Brain microvascular endothelial cell (primary cell): ENCODE measurements around the gene HBZ.

Source experiments
- DNase-seq: peaks from one replicate; pipeline ENCODE4 v3.0.0-alpha.2; 2020
- H3K27ac ChIP-seq: fragments of 250-450 bp; sonication (Bioruptor Pico); 2 replicates; pipeline ENCODE4 v1.5.1; 2020; ENCODE audit warnings: mild to moderate bottlenecking, moderate library complexity
- H3K27me3 ChIP-seq: fragments of 250-450 bp; sonication (Bioruptor Pico); replicated peaks from 2 replicates; pipeline ENCODE4 v1.5.1; 2020; ENCODE audit warnings: mild to moderate bottlenecking
- H3K36me3 ChIP-seq: fragments of 250-450 bp; sonication (Bioruptor Pico); replicated peaks from 2 replicates; pipeline ENCODE4 v1.5.1; 2020; ENCODE audit warnings: mild to moderate bottlenecking
- H3K4me3 ChIP-seq: 2 replicates; pipeline ENCODE4 v1.5.1; 2011; ENCODE audit warnings: low read depth, mild to moderate bottlenecking, control low read depth, low read length, moderate library complexity
- in situ Hi-C: cut with HindIII; loops from 2 replicates; pipeline ENCODE4 v1.10.0; 2017; ENCODE audit warnings: low sequenced_read_pairs, low pct_ligation_motif_present
- TF ChIP-seq, protein P1 (sequence below): IDR thresholded peaks from 2 replicates; pipeline ENCODE4 v1.5.1; 2011; ENCODE audit warnings: low read depth, mild to moderate bottlenecking, moderate library complexity, low read length, control low read depth, inconsistent platforms; ENCODE audit errors: missing control alignments

HBZ gene

DNA sequence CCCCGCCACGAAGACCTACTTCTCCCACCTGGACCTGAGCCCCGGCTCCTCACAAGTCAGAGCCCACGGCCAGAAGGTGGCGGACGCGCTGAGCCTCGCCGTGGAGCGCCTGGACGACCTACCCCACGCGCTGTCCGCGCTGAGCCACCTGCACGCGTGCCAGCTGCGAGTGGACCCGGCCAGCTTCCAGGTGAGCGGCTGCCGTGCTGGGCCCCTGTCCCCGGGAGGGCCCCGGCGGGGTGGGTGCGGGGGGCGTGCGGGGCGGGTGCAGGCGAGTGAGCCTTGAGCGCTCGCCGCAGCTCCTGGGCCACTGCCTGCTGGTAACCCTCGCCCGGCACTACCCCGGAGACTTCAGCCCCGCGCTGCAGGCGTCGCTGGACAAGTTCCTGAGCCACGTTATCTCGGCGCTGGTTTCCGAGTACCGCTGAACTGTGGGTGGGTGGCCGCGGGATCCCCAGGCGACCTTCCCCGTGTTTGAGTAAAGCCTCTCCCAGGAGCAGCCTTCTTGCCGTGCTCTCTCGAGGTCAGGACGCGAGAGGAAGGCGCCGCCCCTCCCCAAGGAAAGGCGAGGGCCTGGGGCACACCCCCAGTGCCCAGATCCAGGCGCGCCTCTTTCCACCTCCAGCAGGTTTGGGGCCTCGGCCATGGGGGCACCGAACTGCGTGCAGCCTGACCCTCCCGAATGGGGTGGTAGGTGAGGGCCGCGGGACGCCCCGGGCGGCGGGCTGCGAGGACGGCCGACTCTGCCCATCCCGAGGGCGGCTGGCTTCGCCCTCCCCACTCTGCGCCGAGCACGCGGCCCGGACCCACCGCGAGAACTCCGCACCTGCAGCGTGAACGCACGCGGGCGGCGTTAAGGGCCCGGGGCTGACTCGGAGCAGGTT lies 28.5 kb downstream of the HBZ start:
- H3K36me3 ChIP-seq, result peaks cover 8% of the 10 kb centered on the region
- peaks cover 26% of the 10 kb centered on the region for H3K27me3 ChIP-seq
- peak; percentile 55 for DNase-seq
- peak overlapping the region; percentile 26 for H3K4me3 ChIP-seq
- no peak overlapping the region for H3K27ac ChIP-seq
- in situ Hi-C loops, result no loop called here
- TF ChIP-seq, protein P1, sequence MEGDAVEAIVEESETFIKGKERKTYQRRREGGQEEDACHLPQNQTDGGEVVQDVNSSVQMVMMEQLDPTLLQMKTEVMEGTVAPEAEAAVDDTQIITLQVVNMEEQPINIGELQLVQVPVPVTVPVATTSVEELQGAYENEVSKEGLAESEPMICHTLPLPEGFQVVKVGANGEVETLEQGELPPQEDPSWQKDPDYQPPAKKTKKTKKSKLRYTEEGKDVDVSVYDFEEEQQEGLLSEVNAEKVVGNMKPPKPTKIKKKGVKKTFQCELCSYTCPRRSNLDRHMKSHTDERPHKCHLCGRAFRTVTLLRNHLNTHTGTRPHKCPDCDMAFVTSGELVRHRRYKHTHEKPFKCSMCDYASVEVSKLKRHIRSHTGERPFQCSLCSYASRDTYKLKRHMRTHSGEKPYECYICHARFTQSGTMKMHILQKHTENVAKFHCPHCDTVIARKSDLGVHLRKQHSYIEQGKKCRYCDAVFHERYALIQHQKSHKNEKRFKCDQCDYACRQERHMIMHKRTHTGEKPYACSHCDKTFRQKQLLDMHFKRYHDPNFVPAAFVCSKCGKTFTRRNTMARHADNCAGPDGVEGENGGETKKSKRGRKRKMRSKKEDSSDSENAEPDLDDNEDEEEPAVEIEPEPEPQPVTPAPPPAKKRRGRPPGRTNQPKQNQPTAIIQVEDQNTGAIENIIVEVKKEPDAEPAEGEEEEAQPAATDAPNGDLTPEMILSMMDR, result peak; percentile 12

DNA sequence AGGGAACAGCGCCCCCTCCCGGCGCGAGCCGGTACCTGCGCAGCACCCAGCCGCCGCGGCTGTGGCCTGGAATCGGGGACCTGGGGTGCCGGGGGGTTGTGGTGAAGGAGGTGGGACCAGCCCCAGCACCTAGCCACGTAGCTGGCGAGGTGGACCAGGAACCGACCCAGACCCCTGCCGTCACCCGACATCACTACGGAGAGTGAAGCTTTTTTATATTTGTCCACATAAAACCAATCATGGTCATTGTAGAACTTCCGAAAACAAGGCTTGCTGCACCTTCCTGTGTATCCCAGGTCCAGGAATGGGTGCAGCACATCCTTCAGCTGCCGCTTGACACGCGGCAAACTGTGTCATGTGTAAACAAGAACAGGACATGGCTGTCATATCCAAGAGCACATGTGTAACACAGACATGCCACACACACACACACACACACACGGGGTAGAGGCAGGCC lies 29.1 kb downstream of the HBZ start:
- in situ Hi-C loops, result no loop called here
- peaks cover 8% of the 10 kb centered on the region for H3K36me3 ChIP-seq
- peaks cover 26% of the 10 kb centered on the region for H3K27me3 ChIP-seq
- TF ChIP-seq, protein P1, result peak; percentile 83
- H3K27ac ChIP-seq, result no peak overlapping the region
- no peak for DNase-seq
- no peak overlapping the region for H3K4me3 ChIP-seq

DNA sequence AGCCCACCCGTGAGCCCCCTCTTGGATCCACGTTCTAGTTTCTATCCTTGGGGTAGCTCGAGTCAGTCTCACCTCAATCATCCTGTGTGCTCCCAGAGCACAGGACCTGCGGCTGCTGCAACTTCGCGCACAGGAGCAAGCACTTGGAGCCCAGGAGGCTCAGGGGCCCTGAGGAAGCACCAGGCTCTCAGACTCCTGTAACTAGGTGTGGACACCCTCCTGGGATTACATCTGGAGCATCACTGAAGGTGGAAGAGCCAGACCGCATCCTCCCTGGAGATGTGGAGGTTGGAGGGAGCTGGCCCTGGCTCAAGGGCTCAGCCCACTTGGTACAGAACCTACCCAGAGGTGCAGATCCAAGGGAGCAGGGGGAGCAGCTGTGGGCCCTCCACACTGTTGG lies 30.6 kb downstream of the HBZ start:
- no peak overlapping the region for H3K4me3 ChIP-seq
- H3K36me3 ChIP-seq, result peaks cover 18% of the 10 kb centered on the region
- peaks cover 16% of the 10 kb centered on the region for H3K27me3 ChIP-seq
- H3K27ac ChIP-seq, result no peak overlapping the region
- TF ChIP-seq, protein P1, result no peak
- in situ Hi-C loops, result no loop called here
- DNase-seq, result no peak

DNA sequence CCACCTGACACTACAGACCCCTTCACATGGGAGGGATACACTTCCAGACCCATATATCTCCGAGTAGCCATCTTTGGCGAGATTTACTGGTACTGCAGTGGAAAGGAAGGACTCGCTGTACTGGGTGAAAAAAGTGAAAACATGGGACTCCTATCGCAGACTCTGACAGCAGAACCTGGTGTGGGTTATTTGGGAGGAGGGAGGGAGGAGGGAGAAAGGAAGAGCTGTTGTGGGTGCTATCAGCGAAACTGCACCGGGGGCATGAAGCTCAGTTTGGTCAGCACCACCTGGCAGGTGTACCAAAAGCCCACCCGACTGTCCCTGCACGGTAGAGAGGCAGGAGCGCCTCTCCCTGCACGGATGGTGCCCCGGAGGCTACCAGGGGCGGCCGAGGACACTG lies 32.8 kb downstream of the HBZ start:
- H3K27ac ChIP-seq, result no peak overlapping the region
- H3K27me3 ChIP-seq, result no peaks in the 10 kb centered on the region
- H3K4me3 ChIP-seq, result no peak overlapping the region
- in situ Hi-C loops, result no loop called here
- peaks cover 36% of the 10 kb centered on the region for H3K36me3 ChIP-seq
- TF ChIP-seq, protein P1, result no peak
- DNase-seq, result no peak

DNA sequence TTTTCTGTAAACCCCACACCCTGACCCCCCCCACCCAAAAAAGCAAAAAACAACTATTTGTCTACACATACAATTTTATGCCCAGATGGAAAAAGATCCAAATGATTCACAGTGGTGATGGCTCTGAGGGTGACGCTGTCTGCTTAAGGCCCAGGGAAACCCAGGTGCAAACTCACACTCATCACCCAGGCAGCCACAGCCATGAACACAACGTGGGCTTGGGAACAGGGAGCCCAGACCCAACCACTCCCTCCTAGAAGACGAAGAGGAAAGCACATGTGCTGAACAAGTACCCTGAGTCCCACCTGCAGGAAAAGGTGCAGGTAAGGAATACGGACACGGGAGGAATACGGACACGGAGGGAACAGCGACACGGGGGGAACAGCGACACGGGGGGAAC lies 33.2 kb downstream of the HBZ start:
- TF ChIP-seq, protein P1, result no peak
- peaks cover 41% of the 10 kb centered on the region for H3K36me3 ChIP-seq
- H3K4me3 ChIP-seq, result no peak overlapping the region
- in situ Hi-C loops, result no loop called here
- H3K27me3 ChIP-seq, result no peaks in the 10 kb centered on the region
- H3K27ac ChIP-seq, result no peak overlapping the region
- DNase-seq, result no peak

DNA sequence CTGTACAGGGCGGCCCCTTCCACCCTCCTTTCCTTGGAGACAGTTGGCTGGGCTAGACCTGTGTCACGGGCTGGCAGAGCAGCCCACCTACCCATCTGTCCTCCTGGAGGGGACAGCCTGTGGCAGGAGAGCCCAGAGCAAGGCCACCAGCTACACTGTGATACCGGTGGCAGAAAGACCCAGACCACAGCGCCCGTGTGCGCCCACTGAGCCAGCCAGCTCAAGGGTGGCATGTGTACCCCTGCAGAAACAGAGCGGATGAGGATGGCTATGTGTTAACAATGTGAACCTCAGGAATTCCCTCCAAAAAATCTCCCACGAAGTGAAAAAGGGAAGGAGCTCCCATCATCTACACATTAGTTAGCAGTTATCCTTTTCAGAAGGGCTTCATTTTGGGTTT lies 34.9 kb downstream of the HBZ start:
- in situ Hi-C loops, result no loop called here
- no peak overlapping the region for H3K4me3 ChIP-seq
- DNase-seq, result no peak
- TF ChIP-seq, protein P1, result no peak
- H3K36me3 ChIP-seq, result peaks cover 56% of the 10 kb centered on the region
- no peak overlapping the region for H3K27ac ChIP-seq
- H3K27me3 ChIP-seq, result no peaks in the 10 kb centered on the region
